DOHH2 (cell line): ENCODE data around the gene FIBCD1.

ENCODE experiments used
- EZH2phosphoT487 ChIP-seq: fragments of 200-600 bp; sonication (generic); IDR thresholded peaks from 2 replicates; pipeline ENCODE4 v1.6.1; 2017; ENCODE audit warnings: borderline replicate concordance, mild to moderate bottlenecking, antibody characterized with exemption, low read length, moderate library complexity, mixed read lengths
- TF ChIP-seq, protein P1 (sequence below): fragments of 200-600 bp; sonication (generic); IDR thresholded peaks from one replicate; pipeline ENCODE4 v1.5.1; 2014; ENCODE audit warnings: antibody characterized with exemption, mild to moderate bottlenecking, low read depth, low read length; ENCODE audit not compliant: poor library complexity, severe bottlenecking

DNA sequence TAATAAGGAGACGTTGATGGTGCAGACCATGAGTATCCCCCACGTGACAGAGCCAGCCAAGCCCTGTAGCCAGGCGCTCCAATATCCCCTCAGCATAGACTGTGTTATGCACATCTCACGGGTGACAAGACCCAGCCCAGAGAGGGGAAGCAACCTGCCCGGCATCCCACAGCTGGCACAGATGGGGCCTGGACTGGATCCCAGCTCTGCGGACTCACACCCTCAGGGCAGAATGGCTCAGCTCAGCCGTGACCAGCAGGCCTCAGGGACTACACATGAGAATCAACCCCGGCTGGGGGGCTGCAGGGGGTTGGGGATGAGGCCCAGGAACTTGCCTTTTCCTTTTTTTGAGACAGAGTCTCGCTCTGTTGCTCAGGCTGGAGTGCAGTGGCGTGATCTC is 11.7 kb downstream of the FIBCD1 start:
- TF ChIP-seq, protein P1, sequence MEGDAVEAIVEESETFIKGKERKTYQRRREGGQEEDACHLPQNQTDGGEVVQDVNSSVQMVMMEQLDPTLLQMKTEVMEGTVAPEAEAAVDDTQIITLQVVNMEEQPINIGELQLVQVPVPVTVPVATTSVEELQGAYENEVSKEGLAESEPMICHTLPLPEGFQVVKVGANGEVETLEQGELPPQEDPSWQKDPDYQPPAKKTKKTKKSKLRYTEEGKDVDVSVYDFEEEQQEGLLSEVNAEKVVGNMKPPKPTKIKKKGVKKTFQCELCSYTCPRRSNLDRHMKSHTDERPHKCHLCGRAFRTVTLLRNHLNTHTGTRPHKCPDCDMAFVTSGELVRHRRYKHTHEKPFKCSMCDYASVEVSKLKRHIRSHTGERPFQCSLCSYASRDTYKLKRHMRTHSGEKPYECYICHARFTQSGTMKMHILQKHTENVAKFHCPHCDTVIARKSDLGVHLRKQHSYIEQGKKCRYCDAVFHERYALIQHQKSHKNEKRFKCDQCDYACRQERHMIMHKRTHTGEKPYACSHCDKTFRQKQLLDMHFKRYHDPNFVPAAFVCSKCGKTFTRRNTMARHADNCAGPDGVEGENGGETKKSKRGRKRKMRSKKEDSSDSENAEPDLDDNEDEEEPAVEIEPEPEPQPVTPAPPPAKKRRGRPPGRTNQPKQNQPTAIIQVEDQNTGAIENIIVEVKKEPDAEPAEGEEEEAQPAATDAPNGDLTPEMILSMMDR = no peak
- no peak for TF ChIP-seq EZH2phosphoT487
